Stromal cell of bone marrow (primary cell): ENCODE data around the gene BCL7B.
"Not testable (repeated sequence)": the region's sequence is repeated elsewhere in the genome, so short reads cannot be mapped to it uniquely, and the experiment has no call there.

ENCODE experiments used
- DNase-seq: peaks from one replicate; pipeline ENCODE4 v3.0.0-alpha.2; 2012; ENCODE audit warnings: low read depth

BCL7B gene

GRCh38 chr7:73557397-73558257 lies at the start of gene BCL7B:
TSS of gene BCL7B (minus strand) at chr7:73557690. CDS start at chr7:73557578, 112 bp downstream.
- no peak for DNase-seq

- DNase-seq = no peak
Observed at GRCh38 chr7:73605601-73606220, 48.2 kb upstream of the BCL7B start.

- DNase-seq = no peak
Observed at GRCh38 chr7:73602721-73603651, 45.5 kb upstream of the BCL7B start.

- DNase-seq = no peak
Observed at GRCh38 chr7:73599916-73600315, 42.4 kb upstream of the BCL7B start.

DNA sequence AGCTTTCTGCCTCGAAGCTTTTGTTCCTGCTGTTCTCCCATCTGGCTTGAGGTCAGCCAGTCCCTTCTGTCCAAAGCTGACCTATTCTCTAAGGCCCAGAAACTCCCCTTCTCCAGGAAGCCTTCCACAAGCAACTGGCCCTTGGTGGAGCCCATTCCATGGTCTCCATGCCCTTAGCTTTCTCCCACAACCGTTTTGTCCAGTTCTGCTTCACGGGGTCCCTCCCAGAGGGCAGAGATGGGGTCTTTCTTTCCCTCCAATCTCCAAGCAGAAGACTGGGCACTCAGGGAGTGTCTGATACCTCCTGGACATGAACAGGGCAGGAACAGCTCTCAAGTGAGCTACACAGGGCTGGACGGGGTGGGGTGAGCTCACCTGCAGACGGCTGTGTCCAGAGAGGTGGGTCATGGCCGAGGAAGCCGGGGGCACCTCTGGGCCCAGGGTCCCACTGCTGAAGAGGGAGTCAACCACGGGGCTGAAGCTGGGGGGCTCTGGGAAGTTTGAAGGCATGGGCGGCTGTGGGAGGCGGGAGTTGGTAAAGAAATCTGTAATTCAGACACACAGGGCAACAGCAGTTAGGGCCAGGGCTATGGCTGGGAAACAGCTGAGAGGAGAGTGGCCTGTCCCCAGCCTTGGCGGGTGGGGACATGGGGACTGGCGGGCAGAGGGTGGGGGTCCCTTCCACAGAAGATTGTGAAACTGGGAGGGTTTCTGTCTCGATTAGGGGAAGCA lies 41.8 kb upstream of the BCL7B start:
- no peak for DNase-seq

DNA sequence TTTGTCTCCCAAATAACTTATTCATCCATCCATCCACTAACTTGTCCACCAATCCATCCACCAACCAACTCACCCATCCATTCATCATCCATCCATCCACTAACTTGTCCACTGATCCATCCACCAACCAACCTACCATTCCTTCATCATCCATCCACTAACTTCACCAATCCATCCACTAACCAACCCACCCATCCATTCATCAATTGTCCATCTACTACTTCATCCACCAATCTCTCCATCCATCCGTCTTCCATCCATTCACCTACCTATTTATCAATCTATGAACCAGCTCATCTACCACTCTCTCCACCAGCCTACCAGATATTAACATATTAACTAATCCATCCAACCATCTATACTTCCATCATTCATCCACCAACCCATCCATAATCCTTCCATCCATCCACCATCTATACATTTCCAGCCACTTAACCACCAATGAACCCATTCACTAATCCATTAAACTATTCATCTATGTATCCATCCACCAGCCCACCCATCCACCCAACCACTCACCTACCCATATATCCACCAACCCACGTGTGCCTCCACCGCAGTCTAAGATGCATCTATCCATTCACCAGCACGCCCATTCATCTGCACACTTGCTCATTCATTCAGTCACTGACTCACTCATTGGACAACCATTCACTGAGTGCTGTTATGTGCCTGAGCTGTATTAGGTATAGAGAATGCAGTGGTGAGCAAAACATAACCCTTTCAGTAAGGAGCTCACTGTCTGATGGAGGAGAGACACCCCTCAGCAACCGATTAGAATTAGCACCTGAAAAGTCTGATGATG lies 40.7 kb upstream of the BCL7B start:
- DNase-seq = no peak

DNA sequence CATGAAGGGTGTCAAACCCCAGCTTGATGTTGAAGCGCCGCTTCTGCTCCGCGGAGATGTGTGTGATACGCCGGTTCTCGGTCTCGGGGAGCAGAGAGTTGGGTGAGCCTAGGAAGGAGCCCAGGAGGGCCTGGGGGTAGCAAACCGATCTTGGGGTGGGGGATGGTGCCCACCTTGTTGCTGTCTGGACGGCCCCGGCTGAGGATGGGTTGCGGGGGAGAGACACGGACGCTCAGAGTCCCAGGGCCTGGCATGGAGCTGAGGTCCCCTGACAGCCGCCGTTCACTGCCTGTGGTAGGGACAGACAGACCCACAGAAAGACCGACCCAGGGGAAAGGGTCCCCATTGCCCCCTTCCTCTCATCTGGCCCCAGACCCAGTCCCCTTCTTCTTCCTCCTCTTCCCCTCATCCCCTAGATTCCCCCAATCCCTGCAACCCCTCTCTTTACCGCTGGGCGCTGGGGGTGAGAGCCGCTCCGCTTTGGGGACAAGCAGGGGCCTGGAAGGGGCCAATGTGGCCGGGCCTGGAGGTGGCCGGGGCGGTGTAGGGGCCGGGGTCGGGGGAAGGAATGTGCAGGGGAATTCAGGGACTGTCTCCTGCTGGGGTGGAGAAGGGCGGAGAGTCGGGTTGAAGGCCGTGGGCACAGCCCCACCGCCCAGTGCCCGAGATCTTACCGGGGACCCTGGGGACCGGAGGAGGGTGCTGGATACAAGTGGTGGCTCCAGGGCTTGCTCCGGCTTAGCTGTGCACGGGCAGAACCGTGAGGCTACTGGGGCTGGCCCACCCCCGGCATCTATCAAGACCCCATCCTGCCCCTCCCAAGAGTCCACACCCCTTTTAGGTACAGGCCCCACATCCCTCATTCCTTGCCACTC lies 38.9 kb upstream of the BCL7B start:
- no peak for DNase-seq

DNA sequence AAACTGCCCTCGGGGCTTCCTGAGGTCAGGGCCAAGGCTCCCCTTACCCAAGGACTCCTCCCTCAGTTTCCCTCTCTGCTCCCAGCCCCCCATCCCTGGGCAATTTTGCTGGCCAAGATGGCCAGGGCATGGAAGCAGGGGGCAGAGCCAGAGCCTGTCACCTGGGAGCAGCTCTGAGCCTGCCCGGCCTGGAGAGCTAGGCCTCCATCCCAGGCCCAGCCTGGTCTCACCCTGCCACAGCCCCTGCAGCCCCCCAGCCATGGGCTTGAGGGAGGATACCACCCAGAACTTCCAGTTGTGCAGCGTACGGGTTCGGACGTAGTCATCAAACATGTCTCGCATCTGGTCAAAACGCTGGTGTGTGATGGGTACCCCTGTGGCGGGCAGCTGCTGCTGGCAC lies 37.9 kb upstream of the BCL7B start:
- DNase-seq = no peak

- no peak for DNase-seq
Observed at GRCh38 chr7:73593207-73594045, 35.9 kb upstream of the BCL7B start.

GRCh38 chr7:73586911-73587310 lies 29.4 kb upstream of the BCL7B start:
- DNase-seq = no peak

GRCh38 chr7:73585196-73585595 lies 27.7 kb upstream of the BCL7B start:
- no peak for DNase-seq

- no peak for DNase-seq
Observed at GRCh38 chr7:73582664-73583202, 25.2 kb upstream of the BCL7B start.

DNA sequence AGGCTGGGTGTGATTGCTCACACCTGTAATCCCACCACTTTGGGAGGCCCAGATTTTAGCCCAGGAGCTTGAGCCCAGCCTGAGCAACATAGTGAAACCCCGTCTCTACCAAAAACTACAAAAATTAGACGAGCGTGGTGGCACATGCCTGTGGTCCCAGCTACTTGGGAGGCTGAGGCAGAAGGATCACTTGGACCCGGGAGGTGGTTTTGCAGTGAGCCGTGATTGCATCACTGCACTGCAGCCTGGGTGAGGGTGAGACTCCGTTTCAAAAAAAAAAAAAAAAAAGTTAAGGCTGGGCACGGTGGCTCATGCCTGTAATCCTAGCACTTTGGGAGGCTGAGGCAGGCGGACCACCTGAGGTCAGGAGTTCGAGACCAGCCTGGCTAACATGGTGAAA lies 23.5 kb upstream of the BCL7B start:
- DNase-seq = not testable (repeated sequence)

- DNase-seq = peak; percentile 97
Observed at GRCh38 chr7:73578342-73579128, 21.0 kb upstream of the BCL7B start, which contains the start of gene TBL2. TSS of gene TBL2 (minus strand) at chr7:73578579. CDS start at chr7:73578549, 30 bp downstream.

DNA sequence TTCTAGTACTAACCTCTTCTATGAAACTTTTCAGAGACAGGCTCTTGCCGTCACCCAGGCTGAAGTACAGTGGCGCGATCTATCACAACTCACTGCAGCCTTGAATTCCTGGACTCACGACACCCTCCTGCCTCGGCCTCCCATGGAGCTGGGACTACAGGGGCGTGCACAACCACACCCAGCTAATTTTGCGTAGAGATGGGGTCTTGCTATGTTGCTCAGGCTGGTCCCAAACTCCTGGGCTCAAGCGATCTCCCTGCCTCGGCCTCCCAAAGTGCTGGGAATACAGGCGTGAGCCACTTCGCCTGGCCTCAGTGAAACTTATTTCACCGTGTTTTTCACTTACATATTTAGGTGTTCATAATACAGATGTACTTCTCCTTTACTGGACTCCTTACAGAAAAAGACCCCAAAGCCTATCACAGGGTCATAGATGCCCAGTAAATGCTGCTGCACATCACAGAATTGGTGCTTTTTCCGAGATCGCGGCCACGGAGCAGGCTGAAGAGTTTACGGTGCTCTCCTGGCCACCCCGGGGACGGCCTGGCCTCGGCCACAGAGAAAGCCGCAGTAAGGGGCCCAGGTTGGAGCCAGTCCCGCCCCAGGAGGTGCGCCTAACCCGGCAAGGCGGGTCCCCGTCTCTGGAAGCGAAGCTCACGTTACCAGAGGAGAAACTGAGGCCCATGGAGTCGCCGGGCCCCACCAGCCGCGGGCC lies 20.3 kb upstream of the BCL7B start:
- DNase-seq = no peak

DNA sequence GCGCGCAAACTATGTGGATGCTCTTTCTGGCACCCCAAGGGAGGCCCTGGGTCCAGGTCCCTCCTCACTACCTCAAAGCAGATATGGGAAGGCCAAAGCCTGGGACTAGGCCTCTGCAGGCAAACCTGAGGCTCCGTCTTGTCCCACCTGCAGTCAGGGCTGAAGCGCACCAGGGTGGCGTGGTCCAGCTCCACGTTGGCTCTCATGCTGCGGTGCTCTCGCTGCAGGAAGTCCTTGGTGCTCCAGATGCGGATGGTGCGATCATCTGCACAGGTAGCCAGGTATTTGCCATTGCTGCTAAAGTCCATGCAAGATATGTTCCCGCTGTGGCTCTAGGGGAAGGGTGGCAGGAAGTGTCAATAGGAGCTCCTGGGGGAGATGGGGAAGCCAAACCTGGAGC lies 16.3 kb upstream of the BCL7B start:
- DNase-seq = no peak

GRCh38 chr7:73573276-73573675 lies 15.8 kb upstream of the BCL7B start:
- no peak for DNase-seq
